HCT116 (cell line): Measurements from ENCODE around the gene CARMIL1. TPM values are rescaled to one million over a fixed set of nuclear protein-coding genes. Genes with fewer than 3 reads are reported as not detected.

Source experiments
- ATAC-seq: fragments of 200-7000 bp; cut with Tn5 transposase; 2 replicates; pipeline ENCODE4 v1.9.1; 2020; ENCODE audit warnings: mild to moderate bottlenecking, moderate library complexity
- BruUV-seq: library from RNA; stranded (reverse); fragments of 400-500 nt; replicated peaks from 2 replicates; lab custom pipeline; 2021; lab: Mats Ljungman, UMichigan
- CTCF ChIA-PET: fragments of 300-600 bp; sonication (Branson Sonifier 250); formaldehyde crosslinking; loops from one replicate; lab custom pipeline; 2021; ENCODE audit warnings: antibody characterized with exemption; lab: Charles Lee
- POLR2A ChIA-PET: fragments of 300-600, 350-600 bp; sonication (Branson Sonifier 250); formaldehyde crosslinking; loops from one replicate; lab custom pipeline; 2021; ENCODE audit warnings: antibody characterized with exemption; lab: Charles Lee
- RAD21 ChIA-PET, 2 experiments: fragments of 300-600 bp; sonication (Branson Sonifier 250); formaldehyde crosslinking; loops; one replicate each; lab custom pipeline; 2023; ENCODE audit warnings: low total read pairs in 2 of 2; ENCODE audit not compliant: uncharacterized antibody in 2 of 2, unreplicated experiment in 2 of 2, low non-redundant PET in 1 of 2; lab: Charles Lee
- DNase-seq: peaks from one replicate; pipeline ENCODE4 v3.0.0-alpha.2; 2010; ENCODE audit warnings: low read depth, low spot score
- H2AFZ ChIP-seq: fragments of 200-600 bp; shearing (Covaris generic), sonication (generic); 2 replicates; pipeline ENCODE4 v1.6.1; 2017; ENCODE audit warnings: low read depth, mixed run types, mixed read lengths, antibody characterized with exemption, low read length; ENCODE audit not compliant: poor library complexity, severe bottlenecking
- H3K27ac ChIP-seq: 2 replicates; pipeline ENCODE4 v1.5.1; 2012; ENCODE audit warnings: low read depth, low read length
- H3K27me3 ChIP-seq: fragments of 200-600 bp; sonication (generic); 2 replicates; pipeline ENCODE4 v1.6.1; 2016; ENCODE audit warnings: mixed run types, low read length, mixed read lengths; ENCODE audit not compliant: insufficient read depth
- H3K36me3 ChIP-seq, 2 experiments: fragments of 200-500 bp in 1 of 2; fragments of 200-600 bp in 1 of 2; sonication (Bioruptor generic) in 1 of 2; sonication (generic) in 1 of 2; 2 replicates each; pipeline versions ENCODE4 v1.5.1 to v1.6.1; 2014 to 2016; ENCODE audit warnings: low read length in 2 of 2, inconsistent platforms in 1 of 2, mixed read lengths in 1 of 2, mixed run types in 1 of 2; ENCODE audit not compliant: insufficient read depth in 2 of 2, control insufficient read depth in 1 of 2
- H3K4me1 ChIP-seq, 2 experiments: fragments of 200-600 bp in 1 of 2; sonication (generic) in 1 of 2; 2 replicates each; pipeline versions ENCODE4 v1.5.1 to v1.6.1; 2012 to 2017; ENCODE audit warnings: low read length in 2 of 2, inconsistent platforms in 1 of 2, mild to moderate bottlenecking in 1 of 2, mixed read lengths in 1 of 2, mixed run types in 1 of 2, moderate library complexity in 1 of 2; ENCODE audit not compliant: insufficient read depth in 2 of 2, control insufficient read depth in 1 of 2
- H3K4me2 ChIP-seq: fragments of 200-600 bp; sonication (generic); 2 replicates; pipeline ENCODE4 v1.6.1; 2017; ENCODE audit warnings: mixed run types, low read length, mixed read lengths
- H3K4me3 ChIP-seq, 2 experiments: fragments of 200-600 bp in 1 of 2; sonication (generic) in 1 of 2; replicated peaks in 1 of 2; 2 replicates each; pipeline ENCODE4 v1.5.1; 2011 to 2016; ENCODE audit warnings: low read length in 2 of 2, control low read depth in 1 of 2, low read depth in 1 of 2, mild to moderate bottlenecking in 1 of 2, mixed read lengths in 1 of 2, mixed run types in 1 of 2
- H3K79me2 ChIP-seq: fragments of 200-600 bp; sonication (generic); 2 replicates; pipeline ENCODE4 v1.6.1; 2017; ENCODE audit warnings: mild to moderate bottlenecking, mixed run types, low read length, moderate library complexity, mixed read lengths; ENCODE audit not compliant: insufficient read depth
- H3K9ac ChIP-seq: fragments of 200-600 bp; sonication (generic); 2 replicates; pipeline ENCODE4 v1.6.1; 2016; ENCODE audit warnings: low read length, mixed read lengths
- H3K9me2 ChIP-seq: fragments of 200-600 bp; sonication (generic), shearing (Covaris generic); 2 replicates; pipeline ENCODE4 v1.6.1; 2017; ENCODE audit warnings: mixed run types, mild to moderate bottlenecking, moderate library complexity; ENCODE audit not compliant: insufficient read depth
- H3K9me3 ChIP-seq, 2 experiments: fragments of 200-500 bp in 1 of 2; fragments of 200-600 bp in 1 of 2; sonication (Bioruptor generic) in 1 of 2; sonication (generic) in 1 of 2; 2 replicates each; pipeline ENCODE4 v1.6.1; 2014 to 2017; ENCODE audit warnings: low read length in 2 of 2, mixed read lengths in 2 of 2, inconsistent platforms in 1 of 2, low read depth in 1 of 2, mild to moderate bottlenecking in 1 of 2, mixed run types in 1 of 2, moderate library complexity in 1 of 2; ENCODE audit not compliant: control insufficient read depth in 1 of 2, insufficient read depth in 1 of 2
- H4K20me1 ChIP-seq: fragments of 200-600 bp; sonication (generic), shearing (Covaris generic); 2 replicates; pipeline ENCODE4 v1.6.1; 2017; ENCODE audit warnings: mixed run types, mild to moderate bottlenecking, moderate library complexity; ENCODE audit not compliant: insufficient read depth
- CBX3 ChIP-seq: IDR thresholded peaks from 2 replicates; pipeline ENCODE4 v1.6.1; 2012; ENCODE audit warnings: low read depth
- CEBPB ChIP-seq: IDR thresholded peaks from 2 replicates; pipeline ENCODE4 v1.6.1; 2012; ENCODE audit warnings: low read depth
- ELF1 ChIP-seq: IDR thresholded peaks from 2 replicates; pipeline ENCODE4 v1.6.1; 2012; ENCODE audit warnings: low read depth, borderline replicate concordance
- JUND ChIP-seq: IDR thresholded peaks from 2 replicates; pipeline ENCODE4 v1.6.1; 2012
- POLR2A ChIP-seq: IDR thresholded peaks from 2 replicates; pipeline ENCODE4 v1.7.0; 2011; ENCODE audit warnings: borderline replicate concordance; ENCODE audit not compliant: insufficient read depth, insufficient read length; ENCODE audit errors: extremely low read depth
- POLR2AphosphoS5 ChIP-seq: IDR thresholded peaks from 2 replicates; pipeline ENCODE4 v1.6.1; 2011; ENCODE audit warnings: mild to moderate bottlenecking, low read depth, low read length, moderate library complexity
- SIN3A ChIP-seq: IDR thresholded peaks from 2 replicates; pipeline ENCODE4 v1.6.1; 2012; ENCODE audit warnings: low read depth
- SP1 ChIP-seq: IDR thresholded peaks from 2 replicates; pipeline ENCODE4 v1.6.1; 2012; ENCODE audit warnings: low read depth
- SRF ChIP-seq: IDR thresholded peaks from 2 replicates; pipeline ENCODE4 v1.6.1; 2012; ENCODE audit warnings: low read depth
- TCF7L2 ChIP-seq: IDR thresholded peaks from 2 replicates; pipeline ENCODE4 v1.7.0; 2011; ENCODE audit warnings: borderline replicate concordance, inconsistent platforms; ENCODE audit not compliant: insufficient read depth, insufficient read length; ENCODE audit errors: extremely low read depth
- ZFX ChIP-seq: fragments of 450-650 bp; IDR thresholded peaks from 2 replicates; pipeline ENCODE4 v1.6.1; 2017
- intact Hi-C: fragments of 100-400 bp; cut with micrococcal nuclease; formaldehyde crosslinking; loops from 2 replicates; pipeline ENCODE4 v1.10.0; 2022
- total RNA-seq: library from RNA; stranded (reverse); gene quantifications from one replicate; pipeline ENCODE4 v1.2.1, GENCODE V29; 2021; ENCODE audit not compliant: unreplicated experiment
- TF ChIP-seq, protein P1 (sequence below): IDR thresholded peaks from 2 replicates; pipeline ENCODE4 v1.6.1; 2012
- TF ChIP-seq, protein P2 (sequence below): IDR thresholded peaks from 2 replicates; pipeline ENCODE4 v1.6.1; 2012; ENCODE audit warnings: low read depth
- TF ChIP-seq, protein P3 (sequence below), 3 experiments: fragments of 200-600 bp in 1 of 3; sonication (generic) in 1 of 3; IDR thresholded peaks in 2 of 3; conservative IDR thresholded peaks in 1 of 3; 2 replicates each; pipeline ENCODE4 v1.5.1; 2012 to 2017; ENCODE audit warnings: low read depth in 2 of 3, low read length in 2 of 3, antibody characterized with exemption in 1 of 3, borderline replicate concordance in 1 of 3, control low read depth in 1 of 3, mild to moderate bottlenecking in 1 of 3, mixed read lengths in 1 of 3, mixed run types in 1 of 3, moderate library complexity in 1 of 3; ENCODE audit not compliant: insufficient read depth in 1 of 3

CARMIL1 gene
- total RNA-seq, 1 experiment from 2014 or later = 21.7 TPM

DNA sequence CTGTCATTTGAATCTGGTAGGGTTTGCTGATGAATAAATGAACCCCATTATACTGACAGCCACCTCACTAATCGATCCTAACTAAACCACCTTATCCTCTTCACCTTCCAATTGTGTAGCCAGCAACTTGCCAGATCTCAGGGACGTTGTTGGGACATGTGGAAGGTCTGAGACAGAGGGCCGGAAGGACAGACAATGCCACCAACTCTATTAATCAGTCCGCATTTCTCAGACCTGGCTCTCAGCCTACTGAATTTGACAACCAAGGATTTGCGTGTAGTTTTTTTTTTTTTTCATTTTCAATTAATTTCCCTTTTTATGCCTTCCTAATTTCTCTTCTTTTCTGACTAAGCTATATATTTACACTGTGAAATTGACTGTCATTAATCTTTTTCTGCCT is 122.5 kb downstream of the CARMIL1 start:
- DNase-seq = no peak
- Histone ChIP-seq H3K4me2 (no peak overlapping the region), H3K27ac (no peak overlapping the region), H4K20me1 (no peaks in the 10 kb centered on the region), H3K9ac (no peak overlapping the region), H3K36me3 (no peaks in the 10 kb centered on the region), H3K79me2 (peaks cover 13% of the 10 kb centered on the region; the same call in 1 of the 2 replicates), H3K9me2 (no peaks in the 10 kb centered on the region), H3K4me1 (no peaks in the 10 kb centered on the region), H3K9me3 (no peaks in the 10 kb centered on the region), H2AFZ (no peak overlapping the region), H3K27me3 (no peaks in the 10 kb centered on the region), H3K4me3 (no peak overlapping the region)
- TF ChIP-seq, protein P1, sequence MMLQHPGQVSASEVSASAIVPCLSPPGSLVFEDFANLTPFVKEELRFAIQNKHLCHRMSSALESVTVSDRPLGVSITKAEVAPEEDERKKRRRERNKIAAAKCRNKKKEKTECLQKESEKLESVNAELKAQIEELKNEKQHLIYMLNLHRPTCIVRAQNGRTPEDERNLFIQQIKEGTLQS = no peak
- TF ChIP-seq ELF1 (no peak), SRF (no peak), POLR2AphosphoS5 (no peak), SIN3A (no peak)
- intact Hi-C loops = no loop called here
- CTCF ChIA-PET = interaction anchor here (0.7 kb wide), 1 partner anchor 88 kb away, joined by 3 read pairs; no protein-coding TSS in a partner anchor
- no peak for ATAC-seq
- RAD21 ChIA-PET = no interaction called here
- BruUV-seq = no TSS peak
- POLR2A ChIA-PET = no interaction called here

DNA sequence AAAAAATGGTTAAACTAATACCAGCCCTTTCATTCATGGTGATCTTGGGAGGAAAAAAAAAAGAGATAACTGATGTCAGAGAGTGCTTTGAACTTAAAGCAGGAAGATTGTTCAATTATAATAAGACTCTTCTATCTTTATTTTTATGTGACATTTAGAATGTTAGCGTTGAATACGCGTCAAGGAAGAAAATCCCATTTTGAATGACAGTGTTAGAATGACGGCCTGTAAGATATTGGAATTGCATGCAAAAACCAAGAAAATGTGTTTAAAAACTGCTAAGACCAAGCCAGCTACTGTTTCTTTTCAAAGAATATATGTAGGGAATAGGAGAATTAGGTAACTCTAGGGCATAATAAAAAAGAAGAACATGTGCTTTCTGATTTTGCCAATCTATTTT is 123.0 kb downstream of the CARMIL1 start:
- Histone ChIP-seq H3K4me3 (no peak overlapping the region), H3K79me2 (peaks cover 13% of the 10 kb centered on the region; the same call in 1 of the 2 replicates), H3K27ac (no peak overlapping the region), H3K4me2 (no peak overlapping the region), H4K20me1 (no peaks in the 10 kb centered on the region), H3K9ac (no peak overlapping the region), H3K27me3 (no peaks in the 10 kb centered on the region), H2AFZ (no peak overlapping the region), H3K9me3 (no peaks in the 10 kb centered on the region), H3K9me2 (no peaks in the 10 kb centered on the region), H3K36me3 (no peaks in the 10 kb centered on the region), H3K4me1 (no peaks in the 10 kb centered on the region)
- ChIA-PET RAD21 (no interaction called here), CTCF (interaction anchor here (0.7 kb wide), 1 partner anchor 89 kb away, joined by 3 read pairs; no protein-coding TSS in a partner anchor), POLR2A (no interaction called here)
- no peak for TF ChIP-seq ZFX
- no peak for TF ChIP-seq JUND
- TF ChIP-seq CBX3 = no peak
- TF ChIP-seq, protein P2, sequence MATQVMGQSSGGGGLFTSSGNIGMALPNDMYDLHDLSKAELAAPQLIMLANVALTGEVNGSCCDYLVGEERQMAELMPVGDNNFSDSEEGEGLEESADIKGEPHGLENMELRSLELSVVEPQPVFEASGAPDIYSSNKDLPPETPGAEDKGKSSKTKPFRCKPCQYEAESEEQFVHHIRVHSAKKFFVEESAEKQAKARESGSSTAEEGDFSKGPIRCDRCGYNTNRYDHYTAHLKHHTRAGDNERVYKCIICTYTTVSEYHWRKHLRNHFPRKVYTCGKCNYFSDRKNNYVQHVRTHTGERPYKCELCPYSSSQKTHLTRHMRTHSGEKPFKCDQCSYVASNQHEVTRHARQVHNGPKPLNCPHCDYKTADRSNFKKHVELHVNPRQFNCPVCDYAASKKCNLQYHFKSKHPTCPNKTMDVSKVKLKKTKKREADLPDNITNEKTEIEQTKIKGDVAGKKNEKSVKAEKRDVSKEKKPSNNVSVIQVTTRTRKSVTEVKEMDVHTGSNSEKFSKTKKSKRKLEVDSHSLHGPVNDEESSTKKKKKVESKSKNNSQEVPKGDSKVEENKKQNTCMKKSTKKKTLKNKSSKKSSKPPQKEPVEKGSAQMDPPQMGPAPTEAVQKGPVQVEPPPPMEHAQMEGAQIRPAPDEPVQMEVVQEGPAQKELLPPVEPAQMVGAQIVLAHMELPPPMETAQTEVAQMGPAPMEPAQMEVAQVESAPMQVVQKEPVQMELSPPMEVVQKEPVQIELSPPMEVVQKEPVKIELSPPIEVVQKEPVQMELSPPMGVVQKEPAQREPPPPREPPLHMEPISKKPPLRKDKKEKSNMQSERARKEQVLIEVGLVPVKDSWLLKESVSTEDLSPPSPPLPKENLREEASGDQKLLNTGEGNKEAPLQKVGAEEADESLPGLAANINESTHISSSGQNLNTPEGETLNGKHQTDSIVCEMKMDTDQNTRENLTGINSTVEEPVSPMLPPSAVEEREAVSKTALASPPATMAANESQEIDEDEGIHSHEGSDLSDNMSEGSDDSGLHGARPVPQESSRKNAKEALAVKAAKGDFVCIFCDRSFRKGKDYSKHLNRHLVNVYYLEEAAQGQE = no peak
- TF ChIP-seq, protein P1 = no peak
- TF ChIP-seq SP1 = no peak
- TF ChIP-seq, protein P3, sequence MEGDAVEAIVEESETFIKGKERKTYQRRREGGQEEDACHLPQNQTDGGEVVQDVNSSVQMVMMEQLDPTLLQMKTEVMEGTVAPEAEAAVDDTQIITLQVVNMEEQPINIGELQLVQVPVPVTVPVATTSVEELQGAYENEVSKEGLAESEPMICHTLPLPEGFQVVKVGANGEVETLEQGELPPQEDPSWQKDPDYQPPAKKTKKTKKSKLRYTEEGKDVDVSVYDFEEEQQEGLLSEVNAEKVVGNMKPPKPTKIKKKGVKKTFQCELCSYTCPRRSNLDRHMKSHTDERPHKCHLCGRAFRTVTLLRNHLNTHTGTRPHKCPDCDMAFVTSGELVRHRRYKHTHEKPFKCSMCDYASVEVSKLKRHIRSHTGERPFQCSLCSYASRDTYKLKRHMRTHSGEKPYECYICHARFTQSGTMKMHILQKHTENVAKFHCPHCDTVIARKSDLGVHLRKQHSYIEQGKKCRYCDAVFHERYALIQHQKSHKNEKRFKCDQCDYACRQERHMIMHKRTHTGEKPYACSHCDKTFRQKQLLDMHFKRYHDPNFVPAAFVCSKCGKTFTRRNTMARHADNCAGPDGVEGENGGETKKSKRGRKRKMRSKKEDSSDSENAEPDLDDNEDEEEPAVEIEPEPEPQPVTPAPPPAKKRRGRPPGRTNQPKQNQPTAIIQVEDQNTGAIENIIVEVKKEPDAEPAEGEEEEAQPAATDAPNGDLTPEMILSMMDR (IDR thresholded peaks at IDR 0.05 in 2 of 3, conservative IDR thresholded peaks at IDR 0.05 in 1 of 3; ENCODE audit: borderline replicate concordance in 1 of 3, insufficient read depth in 1 of 3, low read depth in 2 of 3, low read length in 2 of 3) = no peak
- no peak for TF ChIP-seq POLR2A
- no peak for TF ChIP-seq TCF7L2
- no peak for TF ChIP-seq CEBPB
- no peak for TF ChIP-seq POLR2AphosphoS5
- BruUV-seq = no TSS peak
- intact Hi-C loops = no loop called here
- no peak for ATAC-seq
- no peak for DNase-seq
